Measurements from ENCODE around the gene CYS1.

DNA sequence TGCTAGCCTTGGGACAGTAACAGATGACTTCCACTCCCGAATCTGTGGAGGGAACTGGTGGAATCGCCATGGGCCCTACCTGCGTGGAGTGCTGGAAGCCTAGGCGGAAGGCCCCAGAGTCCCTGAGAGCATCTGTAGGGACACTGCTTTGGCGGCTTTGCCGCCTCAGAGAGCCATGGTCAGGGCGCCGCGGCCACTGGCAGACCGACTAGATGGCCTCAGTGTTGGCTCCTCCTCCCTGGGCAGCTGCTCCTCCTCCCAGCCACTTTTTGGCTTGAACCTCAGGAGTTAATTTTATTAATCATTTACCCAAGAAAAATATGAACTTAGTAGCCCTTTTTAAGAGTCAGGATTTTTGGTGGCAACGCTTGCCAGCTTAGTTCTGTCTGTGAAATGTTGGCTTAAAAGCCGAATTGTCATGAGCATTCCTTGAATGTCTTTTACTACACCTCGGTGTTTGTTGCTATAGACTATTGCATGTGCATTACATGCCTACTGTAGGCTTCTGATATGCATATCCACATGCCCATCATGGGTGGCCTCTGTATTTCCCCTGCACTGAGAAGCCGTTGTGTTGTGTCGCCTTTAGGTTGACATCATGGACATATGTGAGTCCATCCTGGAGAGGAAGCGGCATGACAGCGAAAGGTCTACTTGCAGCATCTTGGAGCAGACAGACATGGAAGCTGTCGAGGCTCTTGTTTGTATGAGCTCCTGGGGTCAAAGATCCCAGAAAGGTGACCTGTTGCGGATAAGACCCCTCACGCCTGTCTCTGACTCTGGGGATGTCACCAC is 34.5 kb downstream of the CYS1 start:
- TF ChIP-seq CC2D1A (CRISPR knock-in tag; IDR thresholded peaks at IDR 0.05) (no peak), POLR2A (IDR thresholded peaks at IDR 0.05; ENCODE audit: insufficient read depth in 1 of 2, low read depth in 2 of 2, low read length in 2 of 2) (no peak), ZNF644 (CRISPR knock-in tag; IDR thresholded peaks at IDR 0.05; ENCODE audit: low read depth) (no peak), SAP130 (CRISPR knock-in tag; IDR thresholded peaks at IDR 0.05; ENCODE audit: low read depth) (no peak; the same call in 1 of the 2 replicates), ZNF720 (CRISPR knock-in tag; IDR thresholded peaks at IDR 0.05) (no peak), TBL1XR1 (IDR thresholded peaks at IDR 0.05; ENCODE audit: borderline replicate concordance, low read length, partially characterized antibody) (no peak), FOXJ3 (CRISPR knock-in tag; IDR thresholded peaks at IDR 0.05; ENCODE audit: borderline replicate concordance) (no peak)

Data from HepG2 (cell line).